Transverse colon (tissue), 3 donors: ENCODE data around the gene COL23A1.

Experiments used
- POLR2A ChIP-seq: fragments of 450-650 bp; IDR thresholded peaks from one replicate; pipeline ENCODE4 v1.6.1; 2016; ENCODE audit warnings: antibody characterized with exemption, mild to moderate bottlenecking, moderate library complexity
- TF ChIP-seq, protein P1 (sequence below), 5 experiments: fragments of 200-600 bp in 3 of 5; fragments of 450-650 bp in 2 of 5; sonication (generic) in 3 of 5; IDR thresholded peaks; 1 replicate in 2 of 5; 2 replicates in 3 of 5; pipeline ENCODE4 v1.5.1; 2016 to 2017; ENCODE audit warnings: antibody characterized with exemption in 5 of 5, inconsistent platforms in 3 of 5, mild to moderate bottlenecking in 2 of 5, moderate library complexity in 1 of 5

DNA sequence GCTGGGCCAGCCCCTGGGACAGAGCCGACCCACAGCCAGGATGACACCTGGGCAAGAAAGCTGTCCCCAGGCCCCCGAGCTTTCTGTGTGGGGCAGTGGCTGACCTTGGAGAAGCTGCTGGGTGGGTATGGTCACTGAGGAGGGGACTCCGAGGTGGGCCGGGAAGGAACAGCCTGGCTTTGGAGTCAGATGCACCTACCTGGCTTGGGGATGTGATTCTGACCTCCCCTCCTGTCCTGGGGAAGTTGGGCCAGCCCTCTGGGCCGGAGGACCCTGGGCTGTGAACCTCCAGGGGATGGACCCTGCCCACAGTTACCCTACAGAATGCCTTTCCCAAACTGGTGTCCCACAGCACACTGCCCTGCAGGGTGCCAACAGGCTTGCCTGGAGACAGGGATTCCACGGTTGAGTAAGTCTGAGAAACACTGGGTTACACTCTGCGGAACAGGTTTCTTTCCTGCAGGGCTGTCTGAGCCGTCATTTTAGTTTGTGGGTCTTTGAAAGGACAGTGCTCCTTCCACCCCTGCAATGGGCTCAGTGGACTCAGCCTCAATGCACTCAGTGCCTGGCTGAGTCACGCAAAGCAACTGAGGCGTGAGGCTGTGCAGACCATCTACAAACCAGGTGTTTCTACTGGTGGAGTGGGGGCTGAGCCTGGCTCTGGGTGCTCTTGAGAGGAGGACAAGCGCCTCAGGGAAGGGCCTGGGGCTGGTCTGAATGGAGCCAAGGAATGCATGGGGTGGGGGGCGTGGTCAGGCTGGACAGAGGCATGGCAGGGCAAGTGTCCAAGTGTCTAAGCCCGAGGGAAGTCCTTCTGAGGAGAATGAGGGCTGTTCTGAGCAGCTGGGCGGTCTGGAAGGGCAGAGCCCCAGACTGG is 316.3 kb downstream of the COL23A1 start:
- no peak for TF ChIP-seq POLR2A
- TF ChIP-seq, protein P1, sequence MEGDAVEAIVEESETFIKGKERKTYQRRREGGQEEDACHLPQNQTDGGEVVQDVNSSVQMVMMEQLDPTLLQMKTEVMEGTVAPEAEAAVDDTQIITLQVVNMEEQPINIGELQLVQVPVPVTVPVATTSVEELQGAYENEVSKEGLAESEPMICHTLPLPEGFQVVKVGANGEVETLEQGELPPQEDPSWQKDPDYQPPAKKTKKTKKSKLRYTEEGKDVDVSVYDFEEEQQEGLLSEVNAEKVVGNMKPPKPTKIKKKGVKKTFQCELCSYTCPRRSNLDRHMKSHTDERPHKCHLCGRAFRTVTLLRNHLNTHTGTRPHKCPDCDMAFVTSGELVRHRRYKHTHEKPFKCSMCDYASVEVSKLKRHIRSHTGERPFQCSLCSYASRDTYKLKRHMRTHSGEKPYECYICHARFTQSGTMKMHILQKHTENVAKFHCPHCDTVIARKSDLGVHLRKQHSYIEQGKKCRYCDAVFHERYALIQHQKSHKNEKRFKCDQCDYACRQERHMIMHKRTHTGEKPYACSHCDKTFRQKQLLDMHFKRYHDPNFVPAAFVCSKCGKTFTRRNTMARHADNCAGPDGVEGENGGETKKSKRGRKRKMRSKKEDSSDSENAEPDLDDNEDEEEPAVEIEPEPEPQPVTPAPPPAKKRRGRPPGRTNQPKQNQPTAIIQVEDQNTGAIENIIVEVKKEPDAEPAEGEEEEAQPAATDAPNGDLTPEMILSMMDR (IDR thresholded peaks at IDR 0.05) = no peak
